GM12874 (cell line): ENCODE results near the gene TNFRSF18.

Source experiments
- TF ChIP-seq, protein P1 (sequence below): IDR thresholded peaks from 2 replicates; pipeline ENCODE4 v1.5.1; 2011; ENCODE audit warnings: low read depth, mild to moderate bottlenecking, control low read depth, low read length, moderate library complexity; ENCODE audit not compliant: insufficient read depth

The TNFRSF18 gene

DNA sequence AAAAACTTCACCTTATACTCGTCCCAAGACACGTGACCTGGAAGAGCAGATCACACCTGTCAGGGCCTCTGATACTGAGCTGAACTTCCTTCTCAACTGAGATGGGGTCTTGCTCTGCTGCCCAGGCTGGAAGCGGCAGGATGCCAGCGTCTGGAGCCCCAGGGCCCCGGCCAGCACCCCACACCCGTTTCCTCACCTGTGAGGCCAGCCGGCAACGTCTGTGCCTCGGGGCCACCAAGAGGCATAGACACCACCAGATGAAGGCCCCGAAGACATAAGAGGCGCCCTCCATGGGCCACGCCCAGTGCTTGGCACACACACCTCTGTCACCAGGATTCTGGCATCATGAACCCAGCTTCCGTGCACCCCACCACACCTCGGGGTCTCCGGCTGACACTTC, 16.9 kb upstream of the TNFRSF18 start:
- TF ChIP-seq, protein P1, sequence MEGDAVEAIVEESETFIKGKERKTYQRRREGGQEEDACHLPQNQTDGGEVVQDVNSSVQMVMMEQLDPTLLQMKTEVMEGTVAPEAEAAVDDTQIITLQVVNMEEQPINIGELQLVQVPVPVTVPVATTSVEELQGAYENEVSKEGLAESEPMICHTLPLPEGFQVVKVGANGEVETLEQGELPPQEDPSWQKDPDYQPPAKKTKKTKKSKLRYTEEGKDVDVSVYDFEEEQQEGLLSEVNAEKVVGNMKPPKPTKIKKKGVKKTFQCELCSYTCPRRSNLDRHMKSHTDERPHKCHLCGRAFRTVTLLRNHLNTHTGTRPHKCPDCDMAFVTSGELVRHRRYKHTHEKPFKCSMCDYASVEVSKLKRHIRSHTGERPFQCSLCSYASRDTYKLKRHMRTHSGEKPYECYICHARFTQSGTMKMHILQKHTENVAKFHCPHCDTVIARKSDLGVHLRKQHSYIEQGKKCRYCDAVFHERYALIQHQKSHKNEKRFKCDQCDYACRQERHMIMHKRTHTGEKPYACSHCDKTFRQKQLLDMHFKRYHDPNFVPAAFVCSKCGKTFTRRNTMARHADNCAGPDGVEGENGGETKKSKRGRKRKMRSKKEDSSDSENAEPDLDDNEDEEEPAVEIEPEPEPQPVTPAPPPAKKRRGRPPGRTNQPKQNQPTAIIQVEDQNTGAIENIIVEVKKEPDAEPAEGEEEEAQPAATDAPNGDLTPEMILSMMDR = no peak

DNA sequence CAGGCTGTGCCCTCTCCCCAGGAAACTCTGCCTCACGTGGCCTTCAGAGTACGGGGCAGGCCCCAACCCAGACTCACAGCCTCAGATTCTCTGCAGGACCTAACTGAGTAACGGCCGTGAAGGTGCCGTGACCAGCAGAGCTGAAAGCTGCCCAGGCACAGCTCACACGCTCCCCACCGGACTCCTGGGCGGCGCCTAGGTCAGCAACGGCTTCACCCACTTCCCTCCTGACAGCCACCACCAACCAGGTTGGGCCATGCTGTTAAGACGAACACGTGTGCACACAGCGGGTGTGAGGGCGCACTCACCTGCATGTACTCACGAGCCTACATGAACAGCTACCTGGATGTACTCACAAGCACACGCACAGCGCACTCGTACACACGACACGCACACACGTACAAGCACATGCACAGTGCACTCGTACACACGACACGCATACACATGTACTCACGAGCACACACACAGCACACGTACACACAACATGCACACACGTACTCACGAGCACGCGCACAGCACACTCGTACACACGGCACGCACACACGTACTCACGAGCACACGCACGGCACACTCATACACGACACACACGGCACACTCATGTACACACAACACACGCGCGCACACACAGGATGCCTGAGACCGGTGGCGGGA, 16.3 kb upstream of the TNFRSF18 start:
- TF ChIP-seq, protein P1 = no peak

DNA sequence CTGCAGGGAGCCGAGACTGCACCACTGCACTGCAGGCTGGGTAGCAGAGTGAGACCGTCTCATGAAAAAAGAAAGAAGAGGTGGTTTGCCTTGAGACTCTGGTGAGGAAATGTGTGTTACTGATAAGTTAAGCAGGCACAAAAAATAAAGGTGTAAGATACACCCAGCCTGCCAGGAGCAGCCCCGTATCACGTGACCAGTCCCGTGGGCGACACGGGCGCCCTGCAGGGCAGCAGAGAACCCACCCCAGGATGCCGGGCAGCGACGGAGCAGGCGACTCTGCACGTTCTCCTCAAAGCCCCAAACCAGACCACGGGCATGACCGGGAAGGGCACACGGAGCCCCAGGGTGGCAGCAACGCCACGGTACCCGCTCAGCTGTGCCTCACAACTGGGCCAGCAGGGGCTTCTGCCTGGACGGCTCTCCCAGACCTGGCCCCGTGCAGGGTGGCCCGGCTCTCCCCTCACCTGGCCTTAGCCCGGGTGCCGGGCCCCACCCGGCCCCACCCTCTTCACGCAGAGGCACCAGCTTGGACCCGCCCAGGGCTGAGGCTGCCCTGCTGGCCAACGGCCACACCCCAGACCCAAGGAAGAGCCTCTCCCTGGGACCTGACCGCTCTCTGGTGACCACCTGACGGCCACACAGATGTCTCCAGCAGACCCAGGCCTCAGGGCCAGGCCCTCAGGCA, 15.6 kb upstream of the TNFRSF18 start:
- TF ChIP-seq, protein P1 = no peak

- TF ChIP-seq, protein P1 = no peak
Observed at GRCh38 chr1:1220197-1220596, 13.8 kb upstream of the TNFRSF18 start.

DNA sequence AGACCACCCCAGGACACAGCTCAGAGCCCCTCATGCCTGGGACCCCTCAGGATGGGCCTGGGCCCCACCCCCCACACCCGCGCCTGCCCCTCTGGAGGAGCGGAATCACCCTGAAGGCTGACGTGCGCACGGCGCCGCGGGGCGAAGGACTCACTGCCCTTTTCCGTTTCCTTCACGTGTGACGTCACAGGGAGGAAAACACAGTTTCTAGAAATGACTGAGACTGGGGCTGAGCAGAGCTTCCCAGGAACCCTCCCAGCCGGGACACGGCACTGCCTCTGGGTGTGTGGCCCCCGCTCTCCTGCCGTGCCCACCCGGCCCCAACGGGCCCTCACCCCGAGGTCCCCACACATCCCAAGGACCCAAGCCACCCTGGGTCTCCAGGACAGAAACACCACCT, 12.9 kb upstream of the TNFRSF18 start:
- TF ChIP-seq, protein P1 = no peak

DNA sequence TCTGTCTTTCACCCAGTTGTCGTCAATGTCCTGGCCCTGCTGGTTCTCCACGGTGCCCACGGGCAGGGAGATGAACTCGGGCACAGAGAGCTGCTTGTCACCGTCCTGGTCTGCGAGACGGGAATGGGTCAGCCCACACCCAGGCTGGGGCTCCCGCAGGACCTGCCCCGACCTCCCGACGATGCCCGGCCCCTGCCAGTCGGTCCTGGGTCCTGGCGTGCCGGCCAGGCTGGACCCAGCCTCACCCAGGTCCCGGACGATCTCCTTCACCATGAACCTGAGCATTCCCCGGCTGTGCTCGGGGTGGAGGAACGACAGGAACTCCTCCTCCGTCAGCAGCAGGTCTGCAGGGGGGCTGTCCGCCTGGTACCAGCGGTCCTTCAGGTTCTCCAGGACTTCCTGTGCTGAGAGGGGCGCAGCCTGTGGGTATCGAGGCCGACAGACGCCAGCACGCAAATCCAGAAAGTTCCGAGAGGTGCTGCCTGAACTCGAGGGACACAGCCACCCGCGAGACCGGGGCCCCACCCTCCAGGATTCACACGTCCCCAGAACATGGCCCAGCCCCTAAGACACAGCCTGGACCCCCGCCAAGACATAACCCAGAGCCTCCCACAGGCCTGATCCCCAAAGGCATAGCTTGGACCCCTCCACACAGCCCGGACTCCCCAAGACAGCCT, 12.3 kb upstream of the TNFRSF18 start:
- TF ChIP-seq, protein P1 = no peak
